H1 (cell line): Measurements from ENCODE around the gene TMBIM6. TPM values are rescaled to one million over a fixed set of nuclear protein-coding genes. Genes with fewer than 3 reads are reported as not detected.

Source experiments
- CTCF ChIA-PET: fragments of 300-600 bp; sonication (Branson Sonifier 250); formaldehyde crosslinking; loops from one replicate; lab custom pipeline; 2021; ENCODE audit not compliant: partially characterized antibody; lab: Charles Lee
- POLR2A ChIA-PET: fragments of 300-600 bp; sonication (Branson Sonifier 250); formaldehyde crosslinking; loops from one replicate; lab custom pipeline; 2021; ENCODE audit warnings: inconsistent platforms; ENCODE audit not compliant: partially characterized antibody; lab: Charles Lee
- DNase-seq, 2 experiments: peaks; one replicate each; pipeline versions ENCODE4 v3.0.0 to v3.0.0-alpha.2; 2010 to 2022; ENCODE audit warnings: low spot score in 2 of 2, low read depth in 1 of 2, mixed read lengths in 1 of 2
- FAIRE-seq: peaks from 2 replicates; lab custom pipeline; 2011; peaks lifted over from hg19 to GRCh38; lab: Jason Lieb, UNC
- H2AFZ ChIP-seq: 2 replicates; pipeline ENCODE4 v1.8.1; 2012; ENCODE audit warnings: low read length, inconsistent platforms
- H2AK5ac ChIP-seq: 2 replicates; pipeline ENCODE4 v1.6.1; 2013; ENCODE audit warnings: low read depth, low read length
- H2BK120ac ChIP-seq: replicated peaks from 2 replicates; pipeline ENCODE3; 2013; ENCODE audit warnings: low read depth, low read length, inconsistent platforms
- H2BK12ac ChIP-seq: 2 replicates; pipeline ENCODE4 v1.6.1; 2013; ENCODE audit warnings: low read depth, low read length
- H2BK15ac ChIP-seq: 2 replicates; pipeline ENCODE4 v1.6.1; 2013; ENCODE audit warnings: low read length
- H2BK20ac ChIP-seq: 2 replicates; pipeline ENCODE4 v1.6.1; 2013; ENCODE audit warnings: low read length
- H2BK5ac ChIP-seq: 2 replicates; pipeline ENCODE4 v1.6.1; 2013; ENCODE audit warnings: low read depth, low read length
- H3K14ac ChIP-seq: 2 replicates; pipeline ENCODE4 v1.6.1; 2013; ENCODE audit warnings: inconsistent platforms; ENCODE audit not compliant: insufficient read length
- H3K18ac ChIP-seq: 2 replicates; pipeline ENCODE4 v1.6.1; 2013; ENCODE audit warnings: low read length; ENCODE audit errors: extremely low read depth
- H3K23ac ChIP-seq: 2 replicates; pipeline ENCODE4 v1.6.1; 2013; ENCODE audit warnings: inconsistent platforms; ENCODE audit not compliant: insufficient read length
- H3K23me2 ChIP-seq: 2 replicates; pipeline ENCODE4 v1.6.1; 2013; ENCODE audit warnings: low read depth, low read length
- H3K27ac ChIP-seq: 2 replicates; pipeline ENCODE4 v1.6.1; 2011; ENCODE audit warnings: low read depth, low read length, inconsistent platforms
- H3K27me3 ChIP-seq, 4 experiments: replicated peaks in 1 of 4; 1 replicate in 1 of 4; 2 replicates in 3 of 4; pipeline versions ENCODE4 v1.6.1 to v1.8.1; 2011 to 2013; ENCODE audit warnings: low read length in 3 of 4, mild to moderate bottlenecking in 3 of 4, inconsistent platforms in 2 of 4, mixed read lengths in 2 of 4, moderate library complexity in 1 of 4; ENCODE audit not compliant: control insufficient read depth in 3 of 4, insufficient read depth in 3 of 4; ENCODE audit errors: extremely low read depth in 1 of 4
- H3K36me3 ChIP-seq, 4 experiments: 2 replicates each; pipeline versions ENCODE4 v1.6.1 to v1.8.1; 2011 to 2013; ENCODE audit warnings: mild to moderate bottlenecking in 4 of 4, low read length in 3 of 4, moderate library complexity in 2 of 4, control low read depth in 1 of 4, inconsistent platforms in 1 of 4; ENCODE audit not compliant: insufficient read depth in 4 of 4, control insufficient read depth in 2 of 4
- H3K4ac ChIP-seq: replicated peaks from 2 replicates; pipeline ENCODE3; 2013; ENCODE audit warnings: low read length, low read depth, mixed read lengths, inconsistent platforms; ENCODE audit not compliant: insufficient read length
- H3K4me1 ChIP-seq, 4 experiments: replicated peaks in 1 of 4; 1 replicate in 1 of 4; 2 replicates in 3 of 4; pipeline versions ENCODE4 v1.6.1 to v1.8.1; 2011 to 2013; ENCODE audit warnings: low read length in 3 of 4, inconsistent platforms in 2 of 4, mixed read lengths in 1 of 4; ENCODE audit not compliant: insufficient read depth in 4 of 4, control insufficient read depth in 3 of 4
- H3K4me2 ChIP-seq, 2 experiments: 2 replicates each; pipeline versions ENCODE4 v1.6.1 to v1.8.1; 2011 to 2013; ENCODE audit warnings: low read depth in 2 of 2, low read length in 2 of 2, control low read depth in 1 of 2, inconsistent platforms in 1 of 2, mild to moderate bottlenecking in 1 of 2; ENCODE audit not compliant: insufficient read depth in 1 of 2
- H3K4me3 ChIP-seq, 4 experiments: fragments of 200-600, 300-600 bp in 1 of 4; sonication (generic), shearing (Covaris generic), sonication (Bioruptor Twin) in 1 of 4; 2 replicates each; pipeline versions ENCODE4 v1.5.1 to v1.8.1; 2011 to 2016; ENCODE audit warnings: low read length in 4 of 4, low read depth in 3 of 4, control low read depth in 2 of 4, inconsistent platforms in 2 of 4, mild to moderate bottlenecking in 2 of 4, mixed read lengths in 1 of 4, moderate library complexity in 1 of 4; ENCODE audit not compliant: insufficient read depth in 2 of 4; ENCODE audit errors: extremely low read depth in 1 of 4
- H3K56ac ChIP-seq: replicated peaks from 2 replicates; pipeline ENCODE3; 2013; ENCODE audit warnings: low read depth, mild to moderate bottlenecking, mixed read lengths, low read length, inconsistent platforms; ENCODE audit not compliant: insufficient read length
- H3K79me1 ChIP-seq: 2 replicates; pipeline ENCODE4 v1.6.1; 2013; ENCODE audit warnings: low read depth, low read length, control low read depth
- H3K79me2 ChIP-seq, 2 experiments: 2 replicates each; pipeline versions ENCODE4 v1.6.1 to v1.8.1; 2012 to 2013; ENCODE audit warnings: low read length in 2 of 2, mild to moderate bottlenecking in 2 of 2, inconsistent platforms in 1 of 2; ENCODE audit not compliant: insufficient read depth in 2 of 2, control insufficient read depth in 1 of 2
- H3K9ac ChIP-seq, 4 experiments: replicated peaks in 1 of 4; 1 replicate in 1 of 4; 2 replicates in 3 of 4; pipeline versions ENCODE4 v1.6.1 to v1.8.1; 2011 to 2013; ENCODE audit warnings: low read depth in 3 of 4, low read length in 3 of 4, control low read depth in 2 of 4, mild to moderate bottlenecking in 2 of 4, moderate library complexity in 2 of 4, inconsistent platforms in 1 of 4; ENCODE audit errors: extremely low read depth in 1 of 4
- H3K9me3 ChIP-seq, 2 experiments: 2 replicates each; pipeline versions ENCODE4 v1.6.1 to v1.8.1; 2012 to 2013; ENCODE audit warnings: mild to moderate bottlenecking in 2 of 2, moderate library complexity in 2 of 2, control low read depth in 1 of 2, inconsistent platforms in 1 of 2, low read depth in 1 of 2, low read length in 1 of 2, mixed read lengths in 1 of 2; ENCODE audit not compliant: insufficient read depth in 2 of 2
- H4K20me1 ChIP-seq, 2 experiments: replicated peaks in 1 of 2; 2 replicates each; pipeline versions ENCODE3 to v1.8.1; 2011 to 2013; ENCODE audit warnings: inconsistent platforms in 2 of 2, low read length in 2 of 2, mild to moderate bottlenecking in 1 of 2; ENCODE audit not compliant: insufficient read depth in 2 of 2, control insufficient read depth in 1 of 2
- H4K5ac ChIP-seq: 2 replicates; pipeline ENCODE4 v1.6.1; 2013; ENCODE audit warnings: low read length, low read depth, mixed read lengths, inconsistent platforms; ENCODE audit not compliant: insufficient read length
- H4K8ac ChIP-seq: 2 replicates; pipeline ENCODE4 v1.8.0; 2013; ENCODE audit warnings: mild to moderate bottlenecking, moderate library complexity, low read length, inconsistent platforms; ENCODE audit not compliant: insufficient read depth; ENCODE audit errors: extremely low read depth
- H4K91ac ChIP-seq: replicated peaks from 2 replicates; pipeline ENCODE3; 2013; ENCODE audit warnings: low read length, mixed read lengths, inconsistent platforms; ENCODE audit not compliant: insufficient read length
- CEBPB ChIP-seq: IDR thresholded peaks from 2 replicates; pipeline ENCODE4 v1.6.1; 2012; ENCODE audit warnings: low read depth, low read length
- EP300 ChIP-seq, 2 experiments: IDR thresholded peaks; 1 replicate in 1 of 2; 2 replicates in 1 of 2; pipeline ENCODE4 v1.6.1; 2011 to 2012; ENCODE audit warnings: low read depth in 2 of 2, low read length in 2 of 2, mild to moderate bottlenecking in 2 of 2, borderline replicate concordance in 1 of 2, inconsistent platforms in 1 of 2, moderate library complexity in 1 of 2
- FOSL1 ChIP-seq: IDR thresholded peaks from 2 replicates; pipeline ENCODE4 v1.6.1; 2011; ENCODE audit warnings: mild to moderate bottlenecking, low read depth, low read length, moderate library complexity; ENCODE audit not compliant: insufficient read depth
- MAX ChIP-seq: IDR thresholded peaks from 2 replicates; pipeline ENCODE4 v1.6.1; 2012; ENCODE audit warnings: inconsistent platforms
- PHF8 ChIP-seq: fragments of 200-600 bp; sonication (generic); conservative IDR thresholded peaks from 2 replicates; pipeline ENCODE4 v1.7.1; 2012; ENCODE audit warnings: low read depth, mild to moderate bottlenecking, inconsistent platforms, low read length, moderate library complexity
- POU5F1 ChIP-seq: IDR thresholded peaks from 2 replicates; pipeline ENCODE4 v1.6.1; 2011; ENCODE audit warnings: low read depth, mild to moderate bottlenecking, low read length, moderate library complexity
- SAP30 ChIP-seq: fragments of 300-600 bp; sonication (generic); IDR thresholded peaks from 2 replicates; pipeline ENCODE4 v1.7.1; 2012; ENCODE audit warnings: low read length, moderate library complexity, mild to moderate bottlenecking, inconsistent platforms; ENCODE audit not compliant: insufficient read depth, insufficient replicate concordance
- SIX5 ChIP-seq: IDR thresholded peaks from 2 replicates; pipeline ENCODE4 v1.6.1; 2011; ENCODE audit warnings: mild to moderate bottlenecking, low read depth, low read length
- SP1 ChIP-seq: IDR thresholded peaks from 2 replicates; pipeline ENCODE4 v1.6.1; 2011; ENCODE audit warnings: low read depth, low read length
- USF2 ChIP-seq: IDR thresholded peaks from 2 replicates; pipeline ENCODE4 v1.6.1; 2011; ENCODE audit warnings: low read length, improper control_type of control experiment
- WGBS, 2 experiments: shearing (Covaris generic) in 1 of 2; methylation state at CpG; one replicate each; pipeline versions ENCODE4 v1.1.6 to v1.1.7; 2013 to 2015; ENCODE audit warnings: low lambda C conversion rate in 2 of 2, mixed read lengths in 2 of 2, inconsistent platforms in 1 of 2, low coverage in 1 of 2, missing lambda C conversion rate in 1 of 2; ENCODE audit not compliant: insufficient replicate concordance in 2 of 2, insufficient coverage in 1 of 2, insufficient read length in 1 of 2; ENCODE audit errors: extremely low coverage in 1 of 2, missing lambda C conversion rate in 1 of 2; 5-methylcytosine and 5-hydroxymethylcytosine counted together
- polyA plus RNA-seq, 7 experiments: library from polyadenylated mRNA; depleted of rRNA in 3 of 7; stranded (reverse) in 5 of 7; unstranded in 2 of 7; fragments of >200 nt in 5 of 7; fragments of 200-250 nt in 2 of 7; gene quantifications; 1 replicate in 5 of 7; 2 replicates in 1 of 7; 4 replicates in 1 of 7; pipeline versions ENCODE4 v1.2.1 to v1.2.3, GENCODE V29; 2011 to 2013; ENCODE audit warnings: missing spikeins in 2 of 7, mixed read lengths in 2 of 7
- total RNA-seq: library from RNA; stranded (reverse); fragmentation: NEBNext Ultra II Directional; extraction: Animal tissue kit (Norgen Biotek cat#: 25700); gene quantifications from 2 replicates; pipeline ENCODE4 v1.2.1, GENCODE V29; 2021

Gene TMBIM6
- total and polyA plus RNA-seq, 2 of the 8 experiments (the other 6 are each of a cell fraction or from before 2014, with no cell fraction given): 423 to 556 TPM

GRCh38 chr12:49807991-49808580 lies 66.7 kb downstream of the TMBIM6 start:
- no peak overlapping the region for H3K23ac ChIP-seq
- no peak overlapping the region for H2AFZ ChIP-seq
- H3K4me1 ChIP-seq: peaks cover 16 to 35% (median 22%) of the 10 kb centered on the region in 4 experiments
- 0 out of 2 replicates have a peak overlapping the region, but pooled peaks have one; percentile 61 for H2BK20ac ChIP-seq
- peaks cover 0 to 15% of the 10 kb centered on the region in 2 experiments; a peak in 1 of 4 replicates for H3K79me2 ChIP-seq
- H3K23me2 ChIP-seq: no peaks in the 10 kb centered on the region; the same call in 1 of the 2 replicates
- no peak overlapping the region for H4K91ac ChIP-seq
- no peak overlapping the region for H4K5ac ChIP-seq
- POLR2A ChIA-PET: interaction anchor here (0.8 to 4.7 kb wide), 7 partner anchors 12 to 59 kb away, joined by 3 to 59 read pairs (median 4); partner anchors contain the start of gene NCKAP5L
- H2BK5ac ChIP-seq: peak overlapping the region; percentile 86
- no peak overlapping the region for H2BK15ac ChIP-seq
- no peak for FAIRE-seq
- no peak overlapping the region for H3K27ac ChIP-seq
- H3K14ac ChIP-seq: no peak overlapping the region
- H3K36me3 ChIP-seq: peaks cover 0 to 18% (median 1%) of the 10 kb centered on the region in 4 experiments; a peak in 4 of 8 replicates
- H2BK12ac ChIP-seq: no peak overlapping the region
- peak overlapping the region; percentile 60; the same call in 1 of the 2 replicates for H3K18ac ChIP-seq
- peak overlapping the region; percentile 49; the same call in 1 of the 2 replicates for H2AK5ac ChIP-seq
- no peaks in the 10 kb centered on the region for H3K27me3 ChIP-seq
- H3K9ac ChIP-seq: 0 out of 7 replicates have a peak overlapping the region, but pooled peaks of 2 of the 4 experiments have one; percentile 5 to 8
- no peaks in the 10 kb centered on the region for H3K9me3 ChIP-seq
- H3K4me3 ChIP-seq: no peak overlapping the region
- no peak overlapping the region for H2BK120ac ChIP-seq
- WGBS, 2 experiments: 92% methylated on average over 12 of the region's 12 CpGs; no CpG with 5 or more reads in 1 of the 2 experiments
- H3K4ac ChIP-seq: no peak overlapping the region
- peaks cover 7% of the 10 kb centered on the region; the same call in 1 of the 2 replicates for H3K79me1 ChIP-seq
- H3K4me2 ChIP-seq: no peak overlapping the region; a peak in 1 of 4 replicates
- DNase-seq: no peak
- H4K8ac ChIP-seq: peak overlapping the region; percentile 35; the same call in 1 of the 2 replicates
- no peak overlapping the region for H3K56ac ChIP-seq
- CTCF ChIA-PET: interaction anchor here (0.6 to 6.4 kb wide), 11 partner anchors 10 to 85 kb away, joined by 3 to 44 read pairs (median 5); no protein-coding TSS in a partner anchor
- peaks cover 2 to 8% of the 10 kb centered on the region in 2 experiments for H4K20me1 ChIP-seq
- no peak for TF ChIP-seq FOSL1
- TF ChIP-seq EP300 (IDR thresholded peaks at IDR 0.05; ENCODE audit: borderline replicate concordance in 1 of 2, low read depth in 2 of 2, low read length in 2 of 2): no peak
- TF ChIP-seq SIX5: no peak
- no peak for TF ChIP-seq USF2
- no peak for TF ChIP-seq MAX
- no peak for TF ChIP-seq SAP30
- TF ChIP-seq SP1: no peak
- no peak for TF ChIP-seq POU5F1
- TF ChIP-seq PHF8: no peak
- no peak for TF ChIP-seq CEBPB
